Karpas-422 (cell line): ENCODE data around the gene PRSS50. TPM values are rescaled to one million over a fixed set of nuclear protein-coding genes. Genes with fewer than 3 reads are reported as not detected.
A peak's percentile ranks its signal among the peaks of the same experiment; 100 is the strongest.
"Not testable (repeated sequence)": the region's sequence is repeated elsewhere in the genome, so short reads cannot be mapped to it uniquely, and the experiment has no call there.

Experiments used
- DNase-seq: peaks from one replicate; pipeline ENCODE4 v3.0.0-alpha.2; 2015
- H2AFZ ChIP-seq: fragments of 200-600 bp; sonication (generic); 2 replicates; pipeline ENCODE4 v1.6.1; 2014; ENCODE audit warnings: antibody characterized with exemption, low read length, mixed read lengths
- H3K27ac ChIP-seq: fragments of 200-600 bp; sonication (generic); 2 replicates; pipeline ENCODE4 v1.5.1; 2014; ENCODE audit warnings: mild to moderate bottlenecking, low read length, moderate library complexity
- H3K27me3 ChIP-seq: fragments of 200-600 bp; sonication (generic); 2 replicates; pipeline ENCODE4 v1.6.1; 2014; ENCODE audit warnings: low read length, mixed read lengths
- H3K36me3 ChIP-seq: fragments of 200-600 bp; sonication (generic); 2 replicates; pipeline ENCODE4 v1.6.1; 2014; ENCODE audit warnings: low read length, mixed read lengths; ENCODE audit not compliant: insufficient read depth
- H3K4me1 ChIP-seq: fragments of 200-600 bp; sonication (generic); 2 replicates; pipeline ENCODE4 v1.6.1; 2014; ENCODE audit warnings: mild to moderate bottlenecking, low read length, mixed read lengths
- H3K4me2 ChIP-seq: fragments of 200-600 bp; sonication (generic); 2 replicates; pipeline ENCODE4 v1.6.1; 2014; ENCODE audit warnings: low read length, low read depth, mild to moderate bottlenecking; ENCODE audit not compliant: poor library complexity, severe bottlenecking
- H3K4me3 ChIP-seq: fragments of 200-600 bp; sonication (generic); 2 replicates; pipeline ENCODE4 v1.5.1; 2014; ENCODE audit warnings: mild to moderate bottlenecking, antibody characterized with exemption, low read length, mixed read lengths
- H3K79me2 ChIP-seq: fragments of 200-600 bp; sonication (generic); 2 replicates; pipeline ENCODE4 v1.6.1; 2014; ENCODE audit warnings: mild to moderate bottlenecking, low read length, mixed read lengths
- H3K9ac ChIP-seq: fragments of 200-600 bp; sonication (generic); 2 replicates; pipeline ENCODE4 v1.6.0; 2014; ENCODE audit warnings: low read length
- H3K9me2 ChIP-seq: fragments of 200-600 bp; sonication (generic), shearing (Covaris generic); replicated peaks from 2 replicates; pipeline ENCODE4 v1.6.0; 2014; ENCODE audit warnings: mild to moderate bottlenecking, low read length, moderate library complexity; ENCODE audit not compliant: insufficient read depth
- H3K9me3 ChIP-seq: fragments of 300-700, 200-600 bp; sonication (generic); 2 replicates; pipeline ENCODE4 v1.6.1; 2014; ENCODE audit warnings: low read length, mixed read lengths
- H4K20me1 ChIP-seq: fragments of 200-600 bp; sonication (generic); 2 replicates; pipeline ENCODE4 v1.6.1; 2014; ENCODE audit warnings: mild to moderate bottlenecking, antibody characterized with exemption, low read length, low read depth; ENCODE audit not compliant: insufficient read depth
- total RNA-seq: library from RNA; depleted of rRNA; stranded (reverse); fragments of >200 nt; shearing (Covaris generic); gene quantifications from 2 replicates; pipeline ENCODE4 v1.2.3, GENCODE V29; 2014; ENCODE audit warnings: low replicate concordance

PRSS50 gene
- total RNA-seq, 1 experiment from 2014 or later = not detected

- Histone ChIP-seq H3K9me2 (no peaks in the 10 kb centered on the region), H3K79me2 (no peaks in the 10 kb centered on the region), H3K27ac (no peak overlapping the region), H3K9ac (no peak overlapping the region), H3K9me3 (no peaks in the 10 kb centered on the region), H4K20me1 (no peaks in the 10 kb centered on the region), H3K36me3 (no peaks in the 10 kb centered on the region), H3K4me2 (no peak overlapping the region), H3K4me1 (no peaks in the 10 kb centered on the region), H2AFZ (no peak overlapping the region), H3K4me3 (no peak overlapping the region), H3K27me3 (no peaks in the 10 kb centered on the region)
- DNase-seq = no peak
These were observed 10.1 kb downstream of the PRSS50 start for GRCh38 chr3:46707601-46708011.

- DNase-seq = no peak
- Histone ChIP-seq H3K4me2 (no peak overlapping the region), H4K20me1 (no peaks in the 10 kb centered on the region)
These were observed 10.7 kb downstream of the PRSS50 start for GRCh38 chr3:46706771-46707582.

GRCh38 chr3:46705751-46706552, 11.7 kb downstream of the PRSS50 start:
- Histone ChIP-seq H2AFZ (no peak overlapping the region), H3K79me2 (no peaks in the 10 kb centered on the region), H4K20me1 (no peaks in the 10 kb centered on the region), H3K36me3 (no peaks in the 10 kb centered on the region), H3K9me2 (no peaks in the 10 kb centered on the region), H3K9me3 (no peaks in the 10 kb centered on the region), H3K27ac (no peak overlapping the region), H3K4me3 (no peak overlapping the region), H3K9ac (no peak overlapping the region), H3K27me3 (no peaks in the 10 kb centered on the region), H3K4me2 (no peak overlapping the region), H3K4me1 (no peaks in the 10 kb centered on the region)
- DNase-seq = no peak

More at GRCh38 chr3:46706771-46707582, 10.7 kb downstream of the PRSS50 start:
- H3K9ac ChIP-seq = no peak overlapping the region
- no peaks in the 10 kb centered on the region for H3K36me3 ChIP-seq
- H2AFZ ChIP-seq = no peak overlapping the region
- H3K27ac ChIP-seq = no peak overlapping the region
- H3K9me3 ChIP-seq = no peaks in the 10 kb centered on the region
- H3K4me1 ChIP-seq = no peaks in the 10 kb centered on the region
- H3K27me3 ChIP-seq = no peaks in the 10 kb centered on the region
- no peaks in the 10 kb centered on the region for H3K9me2 ChIP-seq
- H3K79me2 ChIP-seq = no peaks in the 10 kb centered on the region
- no peak overlapping the region for H3K4me3 ChIP-seq

GRCh38 chr3:46705022-46705530, 12.6 kb downstream of the PRSS50 start:
- Histone ChIP-seq H3K79me2 (no peaks in the 10 kb centered on the region), H3K36me3 (no peaks in the 10 kb centered on the region), H3K4me2 (no peak overlapping the region), H3K9me3 (no peaks in the 10 kb centered on the region), H3K27me3 (no peaks in the 10 kb centered on the region), H3K9me2 (no peaks in the 10 kb centered on the region), H4K20me1 (no peaks in the 10 kb centered on the region), H3K4me1 (no peaks in the 10 kb centered on the region), H3K27ac (no peak overlapping the region), H2AFZ (no peak overlapping the region), H3K4me3 (no peak overlapping the region), H3K9ac (no peak overlapping the region)
- DNase-seq = peak; percentile 82

GRCh38 chr3:46704346-46704745, 13.3 kb downstream of the PRSS50 start:
- not testable (repeated sequence) for H3K27me3 ChIP-seq, H3K9me2 ChIP-seq, H3K79me2 ChIP-seq, H3K4me3 ChIP-seq, H4K20me1 ChIP-seq, DNase-seq, H3K9ac ChIP-seq, H3K9me3 ChIP-seq, H3K4me1 ChIP-seq, H3K27ac ChIP-seq, H3K36me3 ChIP-seq, H2AFZ ChIP-seq, H3K4me2 ChIP-seq

- H3K79me2 ChIP-seq = no peaks in the 10 kb centered on the region
- no peaks in the 10 kb centered on the region for H3K36me3 ChIP-seq
- no peaks in the 10 kb centered on the region for H3K27me3 ChIP-seq
- H3K9ac ChIP-seq = no peak overlapping the region
- DNase-seq = no peak
- no peaks in the 10 kb centered on the region for H4K20me1 ChIP-seq
- no peak overlapping the region for H2AFZ ChIP-seq
- no peaks in the 10 kb centered on the region for H3K9me2 ChIP-seq
- no peak overlapping the region for H3K4me3 ChIP-seq
- H3K4me1 ChIP-seq = no peaks in the 10 kb centered on the region
- no peak overlapping the region for H3K4me2 ChIP-seq
- H3K9me3 ChIP-seq = no peaks in the 10 kb centered on the region
- no peak overlapping the region for H3K27ac ChIP-seq
These were observed 14.6 kb downstream of the PRSS50 start for GRCh38 chr3:46703013-46703520.

- no peak for DNase-seq
- Histone ChIP-seq H3K9me3 (no peaks in the 10 kb centered on the region), H3K27me3 (no peaks in the 10 kb centered on the region), H3K36me3 (no peaks in the 10 kb centered on the region), H3K4me1 (no peaks in the 10 kb centered on the region), H3K4me2 (no peak overlapping the region), H3K9ac (no peak overlapping the region), H3K79me2 (no peaks in the 10 kb centered on the region), H3K27ac (no peak overlapping the region), H3K9me2 (no peaks in the 10 kb centered on the region), H3K4me3 (no peak overlapping the region), H2AFZ (no peak overlapping the region), H4K20me1 (no peaks in the 10 kb centered on the region)
These were observed 15.2 kb downstream of the PRSS50 start for GRCh38 chr3:46702246-46703012.
